A549 (cell line): ENCODE data around the gene ULK4. TPM values are rescaled to one million over a fixed set of nuclear protein-coding genes. Genes with fewer than 3 reads are reported as not detected.

Experiments
- ATAC-seq, 2 experiments: fragments of 200-7000 bp in 1 of 2; fragments of >200 bp in 1 of 2; cut with Nextera tagmentation in 1 of 2; cut with Tn5 transposase in 1 of 2; 3 replicates each; pipeline versions ENCODE4 v1.8.0 to v1.9.1; 2018 to 2020; ENCODE audit warnings: mild to moderate bottlenecking in 1 of 2, moderate library complexity in 1 of 2
- CTCF ChIA-PET: fragments of 300-600 bp; sonication (Branson Sonifier 250); formaldehyde crosslinking; extraction: SDS; loops from one replicate; lab custom pipeline; 2021; ENCODE audit warnings: antibody characterized with exemption, inconsistent platforms; lab: Yijun Ruan, JAX
- POLR2A ChIA-PET: fragments of 350-600 bp; formaldehyde crosslinking; extraction: SDS; loops from one replicate; lab custom pipeline; 2021; ENCODE audit warnings: antibody characterized with exemption, inconsistent platforms; lab: Yijun Ruan, JAX
- DNase-seq, 2 experiments: peaks; one replicate each; pipeline versions ENCODE4 v3.0.0 to v3.0.0-alpha.2; 2011 to 2016; ENCODE audit warnings: low read depth in 1 of 2, low spot score in 1 of 2
- FAIRE-seq: peaks from 2 replicates; lab custom pipeline; 2011; peaks lifted over from hg19 to GRCh38; lab: Jason Lieb, UNC
- H3K27ac ChIP-seq, 2 experiments: fragments of >200 bp; sonication (Bioruptor Twin); formaldehyde crosslinking; 3 replicates each; pipeline ENCODE4 v1.5.1; 2016 to 2017
- H3K4me1 ChIP-seq: fragments of >200 bp; sonication (Bioruptor Twin); formaldehyde crosslinking; 3 replicates; pipeline ENCODE4 v1.6.1; 2016
- H3K4me2 ChIP-seq: fragments of >200 bp; sonication (Bioruptor Twin); formaldehyde crosslinking; 3 replicates; pipeline ENCODE4 v1.6.1; 2016
- H3K4me3 ChIP-seq: fragments of >200 bp; sonication (Bioruptor Twin); formaldehyde crosslinking; 3 replicates; pipeline ENCODE4 v1.5.1; 2016
- H3K9me3 ChIP-seq: fragments of >200 bp; sonication (Bioruptor Twin); formaldehyde crosslinking; 3 replicates; pipeline ENCODE4 v1.6.1; 2016
- BHLHE40 ChIP-seq: IDR thresholded peaks from 2 replicates; pipeline ENCODE4 v1.6.1; 2012; ENCODE audit warnings: low read depth, low read length, inconsistent platforms
- CBX2 ChIP-seq: fragments of 200-600 bp; sonication (generic); IDR thresholded peaks from 2 replicates; pipeline ENCODE4 v1.6.1; 2016; ENCODE audit warnings: low read depth, mild to moderate bottlenecking, borderline replicate concordance
- CHD4 ChIP-seq: fragments of 200-600 bp; sonication (generic); IDR thresholded peaks from 2 replicates; pipeline ENCODE4 v1.6.1; 2016; ENCODE audit warnings: antibody characterized with exemption, mild to moderate bottlenecking, borderline replicate concordance
- EHF ChIP-seq: fragments of 250-450 bp; sonication (Bioruptor Pico); IDR thresholded peaks from 2 replicates; pipeline ENCODE4 v1.5.0; 2020; ENCODE audit warnings: mild to moderate bottlenecking
- ESRRA ChIP-seq: fragments of 150-350 bp; IDR thresholded peaks from 2 replicates; pipeline ENCODE4 v1.6.1; 2014; ENCODE audit warnings: mild to moderate bottlenecking, low read length, borderline replicate concordance
- HEYL ChIP-seq: fragments of 250-450 bp; sonication (Bioruptor Pico); IDR thresholded peaks from 2 replicates; pipeline ENCODE4 v1.8.0; 2021; ENCODE audit warnings: mild to moderate bottlenecking, moderate library complexity
- HOXB5 ChIP-seq: fragments of 250-450 bp; sonication (Bioruptor Pico); IDR thresholded peaks from 2 replicates; pipeline ENCODE4 v1.5.0; 2020; ENCODE audit warnings: mild to moderate bottlenecking, moderate library complexity
- JUN ChIP-seq, 2 experiments: fragments of >200 bp; sonication (Bioruptor Twin); formaldehyde crosslinking; IDR thresholded peaks; 2 replicates in 1 of 2; 3 replicates in 1 of 2; pipeline ENCODE4 v1.6.1; 2016 to 2017
- KDM5A ChIP-seq: fragments of 200-600 bp; sonication (generic); IDR thresholded peaks from 2 replicates; pipeline ENCODE4 v1.6.1; 2016; ENCODE audit warnings: antibody characterized with exemption, mild to moderate bottlenecking
- MAZ ChIP-seq: fragments of 150-350 bp; IDR thresholded peaks from 2 replicates; pipeline ENCODE4 v1.6.1; 2014; ENCODE audit warnings: antibody characterized with exemption, low read depth, low read length, borderline replicate concordance
- MYC ChIP-seq: IDR thresholded peaks from 2 replicates; pipeline ENCODE4 v1.6.1; 2012; ENCODE audit warnings: mild to moderate bottlenecking, inconsistent platforms, low read length, improper control_type of control experiment, borderline replicate concordance
- NPAS2 ChIP-seq: fragments of 250-450 bp; sonication (Bioruptor Pico); IDR thresholded peaks from 2 replicates; pipeline ENCODE4 v1.8.0; 2022; ENCODE audit warnings: mild to moderate bottlenecking, moderate library complexity, borderline replicate concordance
- NR3C1 ChIP-seq: fragments of >200 bp; sonication (Bioruptor Twin); formaldehyde crosslinking; IDR thresholded peaks from 3 replicates; pipeline ENCODE4 v1.6.1; 2017
- PHF8 ChIP-seq: fragments of 200-600 bp; sonication (generic); IDR thresholded peaks from 2 replicates; pipeline ENCODE4 v1.6.1; 2016; ENCODE audit warnings: low read depth, mild to moderate bottlenecking, antibody characterized with exemption, moderate library complexity, borderline replicate concordance
- POLR2A ChIP-seq: IDR thresholded peaks from 2 replicates; pipeline ENCODE4 v1.6.1; 2012; ENCODE audit warnings: mild to moderate bottlenecking, low read length
- ZFP36 ChIP-seq: fragments of 450-650 bp; IDR thresholded peaks from 2 replicates; pipeline ENCODE4 v1.6.1; 2014; ENCODE audit warnings: borderline replicate concordance; ENCODE audit not compliant: partially characterized antibody
- ZNF302 ChIP-seq: fragments of 250-450 bp; sonication (Bioruptor Pico); IDR thresholded peaks from 2 replicates; pipeline ENCODE4 v1.9.0; 2021; ENCODE audit warnings: inconsistent platforms, mild to moderate bottlenecking, moderate library complexity
- ZSCAN20 ChIP-seq: fragments of 250-450 bp; sonication (Bioruptor Pico); IDR thresholded peaks from 2 replicates; pipeline ENCODE4 v1.8.0; 2022; ENCODE audit warnings: mild to moderate bottlenecking, moderate library complexity
- WGBS: methylation state at CpG from one replicate; pipeline ENCODE4 v1.1.6; 2017; ENCODE audit errors: missing lambda C conversion rate; 5-methylcytosine and 5-hydroxymethylcytosine counted together
- polyA plus RNA-seq, 4 experiments: library from polyadenylated mRNA; depleted of rRNA in 3 of 4; stranded (reverse); fragments of >200 nt; fragmentation: RNase III in 1 of 4; extraction: RNeasy Plus Mini Kit Qiagen cat#74134 plus additional on column Dnase treatment in 1 of 4; gene quantifications; 2 replicates in 3 of 4; 3 replicates in 1 of 4; pipeline ENCODE4 v1.2.3, GENCODE V29; 2011 to 2017
- TF ChIP-seq, protein P1 (sequence below): fragments of >200 bp; sonication (Bioruptor Twin); formaldehyde crosslinking; IDR thresholded peaks from 3 replicates; pipeline ENCODE4 v1.5.1; 2016
- TF ChIP-seq, protein P2 (sequence below): IDR thresholded peaks from 2 replicates; pipeline ENCODE4 v1.6.1; 2012
- TF ChIP-seq, protein P3 (sequence below): fragments of 200-600 bp; sonication (generic); IDR thresholded peaks from 2 replicates; pipeline ENCODE4 v1.6.1; 2016; ENCODE audit warnings: antibody characterized with exemption, mild to moderate bottlenecking, moderate library complexity
- TF ChIP-seq, protein P4 (sequence below): IDR thresholded peaks from 2 replicates; pipeline ENCODE4 v1.6.1; 2012
- TF ChIP-seq, protein P5 (sequence below): fragments of >200 bp; sonication (Bioruptor Twin); formaldehyde crosslinking; IDR thresholded peaks from 2 replicates; pipeline ENCODE4 v1.6.1; 2016
- TF ChIP-seq, protein P6 (sequence below): fragments of >200 bp; sonication (Bioruptor Twin); formaldehyde crosslinking; IDR thresholded peaks from 3 replicates; pipeline ENCODE4 v1.6.1; 2016

ULK4 gene
- polyA plus RNA-seq, 2 of the 4 experiments (the other 2 are of a cell fraction), result 4.9 to 7.7 TPM

DNA sequence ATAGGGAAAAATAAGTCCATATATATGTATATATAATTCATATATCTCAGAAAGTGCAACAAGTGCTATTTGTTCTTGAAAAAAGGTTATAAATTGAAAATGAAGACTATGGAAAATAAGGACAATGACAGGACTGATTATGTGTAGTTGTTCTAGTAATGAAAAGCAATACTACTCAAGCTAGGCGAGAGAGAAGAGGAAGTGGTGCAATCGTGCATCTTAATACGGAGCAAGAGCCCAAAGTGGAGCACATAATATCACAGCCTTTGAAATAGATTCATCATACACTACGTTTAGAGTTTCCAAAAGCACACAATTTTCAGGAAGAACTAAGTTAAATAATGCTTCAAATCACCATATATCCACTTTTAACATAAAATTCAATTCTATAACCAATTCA lies 87.9 kb downstream of the ULK4 start:
- Histone ChIP-seq H3K4me2 (no peak overlapping the region), H3K4me3 (no peak overlapping the region), H3K9me3 (no peaks in the 10 kb centered on the region), H3K4me1 (no peaks in the 10 kb centered on the region), H3K27ac (no peak overlapping the region)
- DNase-seq, result no peak
- ChIA-PET POLR2A (no interaction called here), CTCF (interaction anchor here (1.5 kb wide), 1 partner anchor 1294 kb away, joined by 3 read pairs; no protein-coding TSS in a partner anchor)
- no peak for FAIRE-seq
- TF ChIP-seq PHF8, result no peak
- no peak for TF ChIP-seq NR3C1
- TF ChIP-seq POLR2A, result no peak
- TF ChIP-seq ZSCAN20 (CRISPR knock-in tag), result no peak
- no peak for TF ChIP-seq ESRRA
- no peak for TF ChIP-seq EHF
- TF ChIP-seq ZFP36, result no peak
- TF ChIP-seq, protein P1, sequence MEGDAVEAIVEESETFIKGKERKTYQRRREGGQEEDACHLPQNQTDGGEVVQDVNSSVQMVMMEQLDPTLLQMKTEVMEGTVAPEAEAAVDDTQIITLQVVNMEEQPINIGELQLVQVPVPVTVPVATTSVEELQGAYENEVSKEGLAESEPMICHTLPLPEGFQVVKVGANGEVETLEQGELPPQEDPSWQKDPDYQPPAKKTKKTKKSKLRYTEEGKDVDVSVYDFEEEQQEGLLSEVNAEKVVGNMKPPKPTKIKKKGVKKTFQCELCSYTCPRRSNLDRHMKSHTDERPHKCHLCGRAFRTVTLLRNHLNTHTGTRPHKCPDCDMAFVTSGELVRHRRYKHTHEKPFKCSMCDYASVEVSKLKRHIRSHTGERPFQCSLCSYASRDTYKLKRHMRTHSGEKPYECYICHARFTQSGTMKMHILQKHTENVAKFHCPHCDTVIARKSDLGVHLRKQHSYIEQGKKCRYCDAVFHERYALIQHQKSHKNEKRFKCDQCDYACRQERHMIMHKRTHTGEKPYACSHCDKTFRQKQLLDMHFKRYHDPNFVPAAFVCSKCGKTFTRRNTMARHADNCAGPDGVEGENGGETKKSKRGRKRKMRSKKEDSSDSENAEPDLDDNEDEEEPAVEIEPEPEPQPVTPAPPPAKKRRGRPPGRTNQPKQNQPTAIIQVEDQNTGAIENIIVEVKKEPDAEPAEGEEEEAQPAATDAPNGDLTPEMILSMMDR, result no peak
- TF ChIP-seq MAZ, result no peak
- no peak for TF ChIP-seq BHLHE40
- no peak for TF ChIP-seq CBX2
- TF ChIP-seq NPAS2, result no peak
- no peak for TF ChIP-seq HEYL (CRISPR knock-in tag)
- TF ChIP-seq HOXB5 (CRISPR knock-in tag), result no peak
- TF ChIP-seq, protein P2, sequence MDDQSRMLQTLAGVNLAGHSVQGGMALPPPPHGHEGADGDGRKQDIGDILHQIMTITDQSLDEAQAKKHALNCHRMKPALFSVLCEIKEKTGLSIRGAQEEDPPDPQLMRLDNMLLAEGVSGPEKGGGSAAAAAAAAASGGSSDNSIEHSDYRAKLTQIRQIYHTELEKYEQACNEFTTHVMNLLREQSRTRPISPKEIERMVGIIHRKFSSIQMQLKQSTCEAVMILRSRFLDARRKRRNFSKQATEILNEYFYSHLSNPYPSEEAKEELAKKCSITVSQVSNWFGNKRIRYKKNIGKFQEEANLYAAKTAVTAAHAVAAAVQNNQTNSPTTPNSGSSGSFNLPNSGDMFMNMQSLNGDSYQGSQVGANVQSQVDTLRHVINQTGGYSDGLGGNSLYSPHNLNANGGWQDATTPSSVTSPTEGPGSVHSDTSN, result no peak
- no peak for TF ChIP-seq JUN (IDR thresholded peaks at IDR 0.05)
- TF ChIP-seq, protein P3, sequence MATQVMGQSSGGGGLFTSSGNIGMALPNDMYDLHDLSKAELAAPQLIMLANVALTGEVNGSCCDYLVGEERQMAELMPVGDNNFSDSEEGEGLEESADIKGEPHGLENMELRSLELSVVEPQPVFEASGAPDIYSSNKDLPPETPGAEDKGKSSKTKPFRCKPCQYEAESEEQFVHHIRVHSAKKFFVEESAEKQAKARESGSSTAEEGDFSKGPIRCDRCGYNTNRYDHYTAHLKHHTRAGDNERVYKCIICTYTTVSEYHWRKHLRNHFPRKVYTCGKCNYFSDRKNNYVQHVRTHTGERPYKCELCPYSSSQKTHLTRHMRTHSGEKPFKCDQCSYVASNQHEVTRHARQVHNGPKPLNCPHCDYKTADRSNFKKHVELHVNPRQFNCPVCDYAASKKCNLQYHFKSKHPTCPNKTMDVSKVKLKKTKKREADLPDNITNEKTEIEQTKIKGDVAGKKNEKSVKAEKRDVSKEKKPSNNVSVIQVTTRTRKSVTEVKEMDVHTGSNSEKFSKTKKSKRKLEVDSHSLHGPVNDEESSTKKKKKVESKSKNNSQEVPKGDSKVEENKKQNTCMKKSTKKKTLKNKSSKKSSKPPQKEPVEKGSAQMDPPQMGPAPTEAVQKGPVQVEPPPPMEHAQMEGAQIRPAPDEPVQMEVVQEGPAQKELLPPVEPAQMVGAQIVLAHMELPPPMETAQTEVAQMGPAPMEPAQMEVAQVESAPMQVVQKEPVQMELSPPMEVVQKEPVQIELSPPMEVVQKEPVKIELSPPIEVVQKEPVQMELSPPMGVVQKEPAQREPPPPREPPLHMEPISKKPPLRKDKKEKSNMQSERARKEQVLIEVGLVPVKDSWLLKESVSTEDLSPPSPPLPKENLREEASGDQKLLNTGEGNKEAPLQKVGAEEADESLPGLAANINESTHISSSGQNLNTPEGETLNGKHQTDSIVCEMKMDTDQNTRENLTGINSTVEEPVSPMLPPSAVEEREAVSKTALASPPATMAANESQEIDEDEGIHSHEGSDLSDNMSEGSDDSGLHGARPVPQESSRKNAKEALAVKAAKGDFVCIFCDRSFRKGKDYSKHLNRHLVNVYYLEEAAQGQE, result no peak
- TF ChIP-seq, protein P4, sequence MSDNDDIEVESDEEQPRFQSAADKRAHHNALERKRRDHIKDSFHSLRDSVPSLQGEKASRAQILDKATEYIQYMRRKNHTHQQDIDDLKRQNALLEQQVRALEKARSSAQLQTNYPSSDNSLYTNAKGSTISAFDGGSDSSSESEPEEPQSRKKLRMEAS, result no peak
- TF ChIP-seq ZNF302, result no peak
- 73% methylated on average over 4 of the region's 4 CpGs for WGBS
- ATAC-seq, result no peak

DNA sequence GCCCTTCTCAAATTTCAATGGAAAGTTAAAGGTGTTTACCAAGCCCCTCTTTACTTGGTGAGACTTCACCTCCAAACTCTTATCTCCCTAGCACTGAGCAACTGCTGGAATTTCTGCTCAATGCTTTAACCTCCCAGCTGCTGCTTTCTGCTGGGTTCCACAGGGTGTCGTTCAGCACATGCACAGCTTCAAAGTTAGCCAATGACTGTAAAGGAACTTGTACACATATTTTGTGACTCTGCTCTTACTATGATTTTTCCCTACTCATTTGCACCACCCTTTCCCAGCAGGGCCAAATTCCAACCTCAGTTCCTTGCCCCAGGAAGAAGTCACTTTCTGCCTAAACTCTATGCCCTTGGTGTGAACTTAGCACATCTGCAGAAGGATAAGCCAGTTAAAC lies 89.7 kb downstream of the ULK4 start:
- FAIRE-seq (no peak), DNase-seq (no peak), ATAC-seq (no peak)
- Histone ChIP-seq H3K4me1 (no peaks in the 10 kb centered on the region), H3K9me3 (no peaks in the 10 kb centered on the region), H3K27ac (no peak overlapping the region), H3K4me2 (no peak overlapping the region)
- POLR2A ChIA-PET, result no interaction called here
- 94% methylated on average over 1 of the region's 1 CpG for WGBS
- TF ChIP-seq NR3C1 (no peak), MAZ (no peak), ZNF302 (no peak), CHD4 (no peak), PHF8 (no peak), MYC (no peak), KDM5A (no peak)
- TF ChIP-seq, protein P5, sequence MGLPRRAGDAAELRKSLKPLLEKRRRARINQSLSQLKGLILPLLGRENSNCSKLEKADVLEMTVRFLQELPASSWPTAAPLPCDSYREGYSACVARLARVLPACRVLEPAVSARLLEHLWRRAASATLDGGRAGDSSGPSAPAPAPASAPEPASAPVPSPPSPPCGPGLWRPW, result no peak
- TF ChIP-seq, protein P3, result no peak
- TF ChIP-seq, protein P4, result no peak
- TF ChIP-seq, protein P6, sequence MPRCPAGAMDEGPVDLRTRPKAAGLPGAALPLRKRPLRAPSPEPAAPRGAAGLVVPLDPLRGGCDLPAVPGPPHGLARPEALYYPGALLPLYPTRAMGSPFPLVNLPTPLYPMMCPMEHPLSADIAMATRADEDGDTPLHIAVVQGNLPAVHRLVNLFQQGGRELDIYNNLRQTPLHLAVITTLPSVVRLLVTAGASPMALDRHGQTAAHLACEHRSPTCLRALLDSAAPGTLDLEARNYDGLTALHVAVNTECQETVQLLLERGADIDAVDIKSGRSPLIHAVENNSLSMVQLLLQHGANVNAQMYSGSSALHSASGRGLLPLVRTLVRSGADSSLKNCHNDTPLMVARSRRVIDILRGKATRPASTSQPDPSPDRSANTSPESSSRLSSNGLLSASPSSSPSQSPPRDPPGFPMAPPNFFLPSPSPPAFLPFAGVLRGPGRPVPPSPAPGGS, result no peak
- TF ChIP-seq, all 56 proteins: peak for 0
- H3K4me3 ChIP-seq, result no peak overlapping the region
- CTCF ChIA-PET, result no interaction called here
